CD14-positive monocyte (primary cell): ENCODE data around the gene FNIP2. TPM values are rescaled to one million over a fixed set of nuclear protein-coding genes. Genes with fewer than 3 reads are reported as not detected.

ENCODE experiments used
- DNase-seq, 3 donors: peaks; one replicate each; pipeline ENCODE4 v3.0.0-alpha.2; 2011 to 2022
- H2AFZ ChIP-seq: 2 replicates; pipeline ENCODE4 v1.6.0; 2012; ENCODE audit warnings: mild to moderate bottlenecking, low read depth, low read length, inconsistent platforms; ENCODE audit not compliant: insufficient read depth, poor library complexity, severe bottlenecking
- H3K27ac ChIP-seq, 2 donors: 1 replicate in 1 of 2; 2 replicates in 1 of 2; pipeline ENCODE4 v1.5.1; 2012 to 2013; ENCODE audit warnings: low read length in 2 of 2, control low read depth in 1 of 2, inconsistent platforms in 1 of 2, low read depth in 1 of 2, mild to moderate bottlenecking in 1 of 2
- H3K27me3 ChIP-seq, 2 donors: one replicate each; pipeline versions ENCODE4 v1.6.0 to v1.6.1; 2011 to 2013; ENCODE audit warnings: low read length in 2 of 2; ENCODE audit not compliant: control insufficient read depth in 2 of 2, insufficient read depth in 2 of 2
- H3K36me3 ChIP-seq, 2 donors: replicated peaks in 1 of 2; 1 replicate in 1 of 2; 2 replicates in 1 of 2; pipeline versions ENCODE4 v1.5.1 to v1.6.1; 2012 to 2013; ENCODE audit warnings: low read length in 2 of 2, control low read depth in 1 of 2, inconsistent platforms in 1 of 2, mild to moderate bottlenecking in 1 of 2; ENCODE audit not compliant: insufficient read depth in 2 of 2, control insufficient read depth in 1 of 2
- H3K4me1 ChIP-seq, 2 donors: 1 replicate in 1 of 2; 2 replicates in 1 of 2; pipeline versions ENCODE4 v1.5.1 to v1.6.1; 2012 to 2013; ENCODE audit warnings: low read length in 2 of 2, control low read depth in 1 of 2, inconsistent platforms in 1 of 2, mild to moderate bottlenecking in 1 of 2, moderate library complexity in 1 of 2; ENCODE audit not compliant: insufficient read depth in 2 of 2, control insufficient read depth in 1 of 2
- H3K4me2 ChIP-seq: replicated peaks from 2 replicates; pipeline ENCODE3; 2012; ENCODE audit warnings: low read length, moderate library complexity, mild to moderate bottlenecking; ENCODE audit not compliant: poor library complexity, severe bottlenecking; ENCODE audit errors: extremely low read depth
- H3K4me3 ChIP-seq, 3 experiments: fragments of 200-600 bp in 1 of 3; sonication (generic) in 1 of 3; replicated peaks in 1 of 3; 1 replicate in 2 of 3; 2 replicates in 1 of 3; pipeline ENCODE4 v1.5.1; 2011 to 2013; ENCODE audit warnings: low read length in 3 of 3, mild to moderate bottlenecking in 3 of 3, control low read depth in 2 of 3, low read depth in 2 of 3, inconsistent platforms in 1 of 3, moderate library complexity in 1 of 3
- H3K79me2 ChIP-seq: 2 replicates; pipeline ENCODE4 v1.6.0; 2012; ENCODE audit warnings: mild to moderate bottlenecking, control low read depth, inconsistent platforms, low read length, moderate library complexity; ENCODE audit not compliant: insufficient read depth
- H3K9ac ChIP-seq: 2 replicates; pipeline ENCODE4 v1.6.0; 2017; ENCODE audit warnings: low read length, mild to moderate bottlenecking; ENCODE audit not compliant: insufficient read depth, poor library complexity, severe bottlenecking
- H3K9me3 ChIP-seq, 2 donors: replicated peaks in 1 of 2; 1 replicate in 1 of 2; 2 replicates in 1 of 2; pipeline versions ENCODE4 v1.5.1 to v1.6.1; 2012 to 2013; ENCODE audit warnings: low read length in 2 of 2, control low read depth in 1 of 2; ENCODE audit not compliant: control insufficient read depth in 1 of 2, insufficient read depth in 1 of 2
- H4K20me1 ChIP-seq: 2 replicates; pipeline ENCODE4 v1.6.0; 2012; ENCODE audit warnings: mild to moderate bottlenecking, low read length, control low read depth, moderate library complexity; ENCODE audit not compliant: insufficient read depth
- H3K27ac Mint-ChIP-seq, 7 donors: one replicate each; pipeline ENCODE4 v1.8.0; 2020; ENCODE audit warnings: mild to moderate bottlenecking in 7 of 7, mixed read lengths in 7 of 7, moderate library complexity in 6 of 7, inconsistent platforms in 2 of 7
- H3K27me3 Mint-ChIP-seq, 3 donors: one replicate each; pipeline ENCODE4 v1.8.0; 2021 to 2022; ENCODE audit warnings: low read depth in 3 of 3, mild to moderate bottlenecking in 3 of 3, mixed read lengths in 3 of 3, moderate library complexity in 3 of 3, inconsistent platforms in 1 of 3
- H3K36me3 Mint-ChIP-seq, 2 donors: one replicate each; pipeline ENCODE4 v1.8.0; 2020; ENCODE audit warnings: mixed read lengths in 2 of 2, inconsistent platforms in 1 of 2, mild to moderate bottlenecking in 1 of 2
- H3K4me1 Mint-ChIP-seq: one replicate; pipeline ENCODE4 v1.8.0; 2020; ENCODE audit warnings: mild to moderate bottlenecking, mixed read lengths
- H3K4me3 Mint-ChIP-seq, 2 donors: one replicate each; pipeline ENCODE4 v1.8.0; 2020; ENCODE audit warnings: mild to moderate bottlenecking in 2 of 2, mixed read lengths in 2 of 2, moderate library complexity in 1 of 2
- H3K9me3 Mint-ChIP-seq, 7 donors: one replicate each; pipeline ENCODE4 v1.8.0; 2020 to 2022; ENCODE audit warnings: mixed read lengths in 7 of 7, mild to moderate bottlenecking in 6 of 7, moderate library complexity in 6 of 7, inconsistent platforms in 2 of 7
- CTCF ChIP-seq: fragments of 200-600 bp; IDR thresholded peaks from one replicate; pipeline ENCODE4 v1.8.0; 2022; ENCODE audit warnings: antibody characterized with exemption, mild to moderate bottlenecking
- WGBS: methylation state at CpG from one replicate; pipeline ENCODE4 v1.1.5; 2013; ENCODE audit warnings: missing lambda C conversion rate; ENCODE audit not compliant: insufficient coverage; 5-methylcytosine and 5-hydroxymethylcytosine counted together
- intact Hi-C, 2 donors: fragments of 100-400 bp; cut with micrococcal nuclease; formaldehyde crosslinking; loops; one replicate each; pipeline versions ENCODE4 v1.15.0 to v1.15.1; 2023
- polyA plus RNA-seq, 3 donors: library from polyadenylated mRNA; depleted of rRNA in 1 of 3; unstranded in 2 of 3; stranded (reverse) in 1 of 3; fragments of 300-500 nt in 2 of 3; fragments of >200 nt in 1 of 3; fragmentation: Illumina TruSeq in 2 of 3; gene quantifications; 1 replicate in 2 of 3; 2 replicates in 1 of 3; pipeline ENCODE4 v1.2.3, GENCODE V29; 2012 to 2021

Gene FNIP2
- polyA plus RNA-seq, 3 donors: 3.5 to 7.7 (median 5.7) TPM

- intact Hi-C loops: no loop called here
- H3K79me2 ChIP-seq: no peaks in the 10 kb centered on the region
Measured at GRCh38 chr4:158763462-158763861, 5.4 kb upstream of the FNIP2 start.

GRCh38 chr4:158766434-158767044 is 2.3 kb upstream of the FNIP2 start:
- Histone ChIP-seq H2AFZ (no peak overlapping the region), H3K27me3 (no peaks in the 10 kb centered on the region), H3K27ac (peak overlapping the region; percentile 18 to 55), H3K79me2 (peaks cover 22% of the 10 kb centered on the region), H3K9ac (no peak overlapping the region), H3K9me3 (no peaks in the 10 kb centered on the region), H4K20me1 (peaks cover 13% of the 10 kb centered on the region), H3K4me1 (peaks cover 41 to 48% of the 10 kb centered on the region in 2 donors), H3K4me2 (peak overlapping the region; percentile 31), H3K36me3 (no peaks in the 10 kb centered on the region), H3K4me3 (no peak overlapping the region)
- peak; percentile 67 to 89 (median 82) for DNase-seq
- H3K4me1 Mint-ChIP-seq: peaks cover 45% of the 10 kb centered on the region
- peaks cover 0 to 2% (median 0%) of the 10 kb centered on the region in 7 donors for H3K9me3 Mint-ChIP-seq
- peak overlapping the region; percentile 84 to 96 (median 95) for H3K27ac Mint-ChIP-seq
- 56% methylated on average over 3 of the region's 6 CpGs for WGBS
- peak overlapping the region in 1 of 2 donors; percentile 20 for H3K4me3 Mint-ChIP-seq
- H3K27me3 Mint-ChIP-seq: peaks cover 0 to 2% (median 1%) of the 10 kb centered on the region in 3 donors
- intact Hi-C loops: loop anchor here (5.0 kb wide), 2 partner anchors 44 to 46 kb away; partner anchors contain the start of gene PPID (in 1 of the 2)
- TF ChIP-seq CTCF: no peak
- no peaks in the 10 kb centered on the region for H3K36me3 Mint-ChIP-seq

More at GRCh38 chr4:158763462-158763861, 5.4 kb upstream of the FNIP2 start:
- Histone ChIP-seq H3K4me1 (peaks cover 25 to 26% of the 10 kb centered on the region in 2 donors), H3K9ac (no peak overlapping the region), H3K27me3 (no peaks in the 10 kb centered on the region), H3K4me2 (no peak overlapping the region), H2AFZ (no peak overlapping the region), H3K36me3 (no peaks in the 10 kb centered on the region), H3K27ac (no peak overlapping the region), H4K20me1 (no peaks in the 10 kb centered on the region), H3K9me3 (no peaks in the 10 kb centered on the region), H3K4me3 (no peak overlapping the region)
- H3K4me3 Mint-ChIP-seq: no peak overlapping the region
- H3K27me3 Mint-ChIP-seq: peaks cover 0 to 3% (median 3%) of the 10 kb centered on the region in 3 donors
- DNase-seq: no peak
- no peak for TF ChIP-seq CTCF
- H3K4me1 Mint-ChIP-seq: peaks cover 25% of the 10 kb centered on the region
- no peak overlapping the region for H3K27ac Mint-ChIP-seq
- peaks cover 0 to 5% (median 3%) of the 10 kb centered on the region in 7 donors for H3K9me3 Mint-ChIP-seq
- H3K36me3 Mint-ChIP-seq: no peaks in the 10 kb centered on the region
- WGBS: no CpG with 5 or more reads among the region's 2 CpGs
